Hematopoietic multipotent progenitor cell (in vitro differentiated cells): ENCODE data around the gene PIGK. TPM values are rescaled to one million over a fixed set of nuclear protein-coding genes. Genes with fewer than 3 reads are reported as not detected.
"Not testable (repeated sequence)": the region's sequence is repeated elsewhere in the genome, so short reads cannot be mapped to it uniquely, and the experiment has no call there.

Source experiments
- DNase-seq, 3 donors: peaks; one replicate each; pipeline ENCODE4 v3.0.0-alpha.2; 2011 to 2015; ENCODE audit warnings: low read depth in 2 of 3, low spot score in 2 of 3
- total RNA-seq: library from RNA; depleted of rRNA; stranded (reverse); fragments of >200 nt; gene quantifications from one replicate; pipeline ENCODE4 v1.2.3, GENCODE V29; 2012

The PIGK gene
- total RNA-seq = 12.7 TPM

DNA sequence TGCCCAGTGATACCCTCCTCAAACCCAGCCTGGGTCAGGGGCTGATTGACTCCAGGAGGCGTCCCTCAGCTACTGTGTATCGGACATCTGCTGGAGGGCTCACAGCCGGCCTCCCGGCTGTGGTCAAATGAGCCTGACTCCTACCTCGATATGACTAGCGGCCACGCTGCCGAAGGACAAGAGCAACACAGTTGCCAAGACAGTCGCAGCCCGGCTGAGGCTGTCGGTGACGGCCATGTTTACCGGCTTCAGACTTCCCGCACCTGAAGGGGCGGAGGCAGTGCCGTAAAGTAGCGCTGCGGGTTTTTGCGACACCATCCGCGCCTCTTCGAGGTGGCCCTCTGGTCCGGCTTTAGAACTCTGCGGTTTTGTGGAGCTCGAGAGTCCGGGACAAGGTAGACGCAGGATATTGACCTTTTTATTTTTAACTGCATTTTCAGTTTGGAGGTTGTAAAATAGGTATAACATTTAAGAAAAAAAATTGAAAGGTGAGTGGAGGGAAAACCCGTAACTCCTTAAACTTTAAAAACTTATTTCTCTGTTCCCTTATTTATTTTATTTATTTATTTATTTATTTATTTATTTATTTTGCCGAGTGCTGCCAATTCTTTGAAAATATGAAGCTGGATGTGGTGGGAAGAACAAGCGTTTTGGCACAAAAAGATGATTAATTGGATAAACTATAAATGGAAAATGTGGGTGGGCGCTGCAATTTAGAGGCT lies at the start of gene PIGK:
PIGK (minus strand) TSS at position 265 of the 722 bp plus-strand sequence; CDS start at position 237, 28 bp downstream.
- peak; percentile 69 to 90 (median 87) for DNase-seq

DNA sequence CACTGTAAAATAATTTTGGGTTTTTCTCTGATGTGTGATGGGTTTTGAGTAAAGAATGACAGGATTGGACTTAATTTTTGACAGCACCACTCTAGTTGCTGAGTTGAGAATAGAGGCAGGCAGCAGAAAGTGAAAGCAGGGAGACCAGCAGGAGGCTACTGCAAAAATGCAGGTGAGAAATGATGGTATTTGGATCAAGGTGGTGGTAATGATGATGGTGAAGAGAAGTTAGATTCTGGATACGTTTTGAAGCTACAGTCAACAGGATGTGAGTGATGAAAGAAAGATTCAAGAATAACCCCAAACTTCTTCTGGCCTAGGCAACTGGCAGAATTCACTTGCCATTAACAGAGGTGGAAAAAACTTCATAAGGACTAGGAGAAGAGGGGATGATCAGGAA lies 47.8 kb upstream of the PIGK start:
- no peak for DNase-seq

GRCh38 chr1:77265180-77265579 lies 46.0 kb upstream of the PIGK start:
- no peak for DNase-seq

DNA sequence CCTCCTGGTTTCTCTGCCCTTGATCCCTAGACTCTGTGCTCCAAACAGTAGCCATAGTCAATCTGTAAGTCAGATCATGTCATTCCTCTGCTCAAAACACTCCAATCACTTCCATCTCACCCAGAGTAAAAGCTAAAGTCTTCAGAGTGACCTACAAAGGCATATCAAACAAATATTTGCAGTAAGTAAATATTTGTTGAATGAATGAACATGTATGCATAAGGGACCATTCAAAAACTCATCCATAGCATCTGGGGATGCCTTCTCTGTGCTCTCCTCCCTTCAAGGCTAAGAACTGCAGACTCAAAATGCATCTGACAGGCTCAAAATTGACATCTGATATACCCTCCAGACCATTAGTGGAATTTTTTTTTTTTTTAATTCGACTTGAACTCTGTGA lies 44.5 kb upstream of the PIGK start:
- DNase-seq = no peak

DNA sequence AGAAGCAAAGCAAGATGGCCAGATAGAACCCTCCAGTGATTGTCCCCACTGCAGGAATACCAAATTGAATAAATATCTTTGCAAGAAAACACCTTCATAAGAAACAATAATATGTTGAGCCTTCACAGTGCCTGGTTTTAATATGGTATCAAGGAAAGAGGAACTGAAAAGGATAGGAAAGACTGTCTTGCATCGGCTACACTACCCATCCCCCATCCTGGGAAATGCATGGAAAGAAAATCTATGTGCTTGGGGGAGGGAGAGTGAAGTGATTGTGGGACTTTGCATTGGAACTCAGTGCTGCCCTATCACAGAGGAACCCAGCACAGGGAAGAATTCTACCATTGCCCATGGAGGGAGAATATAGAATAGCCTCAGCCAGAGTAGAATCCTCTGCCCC lies 34.0 kb upstream of the PIGK start:
- DNase-seq = no peak

DNA sequence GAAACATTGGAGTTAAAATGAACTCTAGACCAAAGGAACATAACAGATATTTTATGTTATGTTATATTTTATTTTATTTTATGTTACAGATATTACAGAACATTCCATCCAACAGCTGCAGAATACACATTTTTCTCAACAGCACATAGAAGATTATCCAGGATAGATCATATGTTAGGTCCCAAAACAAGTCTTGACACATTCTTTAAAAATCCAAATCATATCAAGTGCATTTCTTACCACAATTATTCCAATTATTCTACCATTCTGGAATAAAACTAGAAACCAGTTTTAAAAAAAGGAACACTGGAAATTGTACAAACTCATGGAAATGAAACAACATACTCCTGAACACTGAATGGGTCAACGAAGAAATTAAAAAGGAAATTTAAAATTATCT lies 30.9 kb upstream of the PIGK start:
- DNase-seq = no peak

GRCh38 chr1:77245830-77246229 lies 26.6 kb upstream of the PIGK start:
- DNase-seq = no peak

GRCh38 chr1:77239311-77239710 lies 20.1 kb upstream of the PIGK start:
- DNase-seq = peak in 2 of 3 donors; percentile 3 to 58

- DNase-seq = no peak
Measured at GRCh38 chr1:77238462-77238861, 19.2 kb upstream of the PIGK start.

- no peak for DNase-seq
Measured at GRCh38 chr1:77234943-77235342, 15.7 kb upstream of the PIGK start.

- DNase-seq = no peak
Measured at GRCh38 chr1:77234096-77234495, 14.9 kb upstream of the PIGK start.

GRCh38 chr1:77232829-77233228 lies 13.6 kb upstream of the PIGK start:
- no peak for DNase-seq

DNA sequence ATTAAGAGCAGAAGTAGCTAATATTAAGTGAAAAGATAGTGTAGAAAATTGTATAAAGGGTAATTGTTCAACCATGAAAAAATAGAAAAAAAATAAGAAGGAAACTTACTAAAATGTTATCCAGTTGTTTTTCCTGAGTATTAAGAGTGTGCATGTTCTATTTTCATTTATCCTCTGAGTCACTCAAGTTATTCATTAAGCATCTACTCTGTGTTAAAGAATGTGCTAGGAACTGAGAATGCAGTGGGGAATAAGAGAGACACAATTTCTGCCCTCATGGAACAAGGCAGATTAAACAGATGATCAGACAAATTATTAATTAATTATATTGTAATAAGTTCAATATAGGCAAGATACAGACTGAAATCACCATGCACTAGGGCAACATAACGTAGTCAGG lies 10.8 kb upstream of the PIGK start:
- no peak for DNase-seq

DNA sequence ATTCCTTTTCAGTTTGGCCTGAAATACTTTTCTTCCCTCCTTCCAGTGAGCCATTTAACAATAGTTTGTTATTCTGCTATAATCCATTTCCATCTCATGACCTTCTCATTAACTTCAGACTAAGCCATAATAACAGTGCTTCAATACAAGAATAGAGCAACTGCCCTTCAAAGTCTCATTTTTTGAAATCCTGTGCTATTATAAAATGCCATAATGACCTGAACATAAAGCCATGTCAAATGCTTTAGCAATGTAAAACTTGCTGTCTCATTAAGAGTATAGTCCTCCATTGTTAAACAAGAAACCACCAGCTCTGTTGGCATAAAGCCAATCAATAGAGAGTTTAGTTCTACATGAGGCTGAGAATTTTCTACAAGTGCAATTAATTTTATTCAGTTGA lies 9.6 kb upstream of the PIGK start:
- peak in 1 of 3 donors; percentile 45 for DNase-seq

- DNase-seq = peak in 1 of 3 donors; percentile 43
Measured at GRCh38 chr1:77227381-77227780, 8.2 kb upstream of the PIGK start.

- no peak for DNase-seq
Measured at GRCh38 chr1:77222496-77222895, 3.3 kb upstream of the PIGK start.

- no peak for DNase-seq
Measured at GRCh38 chr1:77220687-77221463, 1.6 kb upstream of the PIGK start.

GRCh38 chr1:77218477-77219165 lies 609 bp downstream of the PIGK start:
- no peak for DNase-seq

- not testable (repeated sequence) for DNase-seq
Measured at GRCh38 chr1:77204043-77204442, 15.2 kb downstream of the PIGK start.

DNA sequence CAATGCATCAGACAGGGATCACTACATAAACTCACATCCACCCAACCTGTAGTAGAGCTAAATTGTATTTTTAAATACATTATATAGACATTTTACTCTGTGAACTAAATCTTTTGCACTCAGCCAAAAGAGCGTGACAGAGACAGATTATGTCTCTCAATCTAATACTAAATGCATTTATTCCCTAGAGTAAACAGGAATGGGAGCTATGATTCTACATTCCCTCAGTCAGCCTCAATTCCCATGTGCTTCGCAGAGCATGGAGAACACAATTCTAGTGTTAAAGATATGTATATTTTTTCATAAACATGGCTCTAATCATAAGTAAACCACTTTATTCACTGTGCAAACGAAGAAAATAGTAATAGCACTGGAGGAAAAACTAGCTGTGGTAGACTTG lies 16.5 kb downstream of the PIGK start:
- no peak for DNase-seq

GRCh38 chr1:77200806-77201205 lies 18.4 kb downstream of the PIGK start:
- no peak for DNase-seq

DNA sequence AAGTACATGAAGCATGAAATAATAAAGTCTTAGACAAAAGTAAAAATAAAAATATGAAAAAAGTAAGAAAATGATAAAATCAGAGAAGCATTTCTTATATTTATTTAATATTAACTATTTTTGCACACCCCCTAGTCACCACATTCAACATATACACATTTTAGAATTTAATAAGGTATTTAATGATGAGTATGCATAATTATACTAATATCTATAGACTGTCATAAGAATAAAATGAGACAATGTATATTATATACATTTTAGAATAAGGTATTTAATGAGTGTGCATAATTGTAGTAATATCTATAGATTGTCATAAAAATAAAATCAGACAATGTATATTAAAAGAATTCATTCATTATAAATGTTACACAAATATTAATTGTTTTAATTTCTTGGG lies 18.9 kb downstream of the PIGK start:
- DNase-seq = no peak
